Right forelimb (tissue), 1 donor: ENCODE measurements around the gene HHIPL1.
A peak's percentile ranks its signal among the peaks of the same experiment; 100 is the strongest.

Source experiments
- DNase-seq: peaks from one replicate; pipeline ENCODE4 v3.0.0-alpha.2; 2018

Gene HHIPL1

DNA sequence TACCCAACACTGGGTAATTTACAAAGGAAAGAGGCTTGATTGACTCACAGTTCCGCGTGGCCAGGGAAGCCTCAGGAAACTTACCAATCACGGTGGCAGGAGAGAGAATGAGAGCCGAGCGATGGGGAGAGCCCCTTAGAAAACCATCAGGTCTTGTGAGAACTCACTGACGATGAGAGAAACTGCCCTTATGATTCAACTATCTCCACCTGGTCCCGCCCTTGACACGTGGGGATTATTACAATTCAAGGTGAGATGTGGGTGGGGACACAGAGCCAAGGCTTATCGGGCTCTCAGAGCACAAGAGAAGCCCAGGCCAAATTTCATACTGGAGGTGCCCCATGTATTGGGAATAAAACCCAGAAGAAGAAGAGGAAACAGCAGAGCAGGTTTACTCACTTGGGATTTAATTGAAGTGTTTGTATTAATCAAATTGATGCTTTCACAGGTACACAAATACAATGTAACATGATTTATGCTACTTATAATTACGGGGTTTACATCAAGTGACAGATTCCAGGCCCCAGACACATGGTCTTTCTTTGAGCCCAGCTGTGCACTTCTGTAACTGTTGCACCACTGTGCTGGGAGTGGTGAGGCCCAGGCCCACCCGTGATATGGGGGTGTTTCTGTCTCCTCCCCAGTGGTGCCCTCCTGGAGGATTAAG lies 32.7 kb upstream of the HHIPL1 start:
- no peak for DNase-seq

GRCh38 chr14:99612738-99613330 lies 32.1 kb upstream of the HHIPL1 start:
- no peak for DNase-seq

GRCh38 chr14:99615497-99616157 lies 29.3 kb upstream of the HHIPL1 start:
- DNase-seq = no peak

DNA sequence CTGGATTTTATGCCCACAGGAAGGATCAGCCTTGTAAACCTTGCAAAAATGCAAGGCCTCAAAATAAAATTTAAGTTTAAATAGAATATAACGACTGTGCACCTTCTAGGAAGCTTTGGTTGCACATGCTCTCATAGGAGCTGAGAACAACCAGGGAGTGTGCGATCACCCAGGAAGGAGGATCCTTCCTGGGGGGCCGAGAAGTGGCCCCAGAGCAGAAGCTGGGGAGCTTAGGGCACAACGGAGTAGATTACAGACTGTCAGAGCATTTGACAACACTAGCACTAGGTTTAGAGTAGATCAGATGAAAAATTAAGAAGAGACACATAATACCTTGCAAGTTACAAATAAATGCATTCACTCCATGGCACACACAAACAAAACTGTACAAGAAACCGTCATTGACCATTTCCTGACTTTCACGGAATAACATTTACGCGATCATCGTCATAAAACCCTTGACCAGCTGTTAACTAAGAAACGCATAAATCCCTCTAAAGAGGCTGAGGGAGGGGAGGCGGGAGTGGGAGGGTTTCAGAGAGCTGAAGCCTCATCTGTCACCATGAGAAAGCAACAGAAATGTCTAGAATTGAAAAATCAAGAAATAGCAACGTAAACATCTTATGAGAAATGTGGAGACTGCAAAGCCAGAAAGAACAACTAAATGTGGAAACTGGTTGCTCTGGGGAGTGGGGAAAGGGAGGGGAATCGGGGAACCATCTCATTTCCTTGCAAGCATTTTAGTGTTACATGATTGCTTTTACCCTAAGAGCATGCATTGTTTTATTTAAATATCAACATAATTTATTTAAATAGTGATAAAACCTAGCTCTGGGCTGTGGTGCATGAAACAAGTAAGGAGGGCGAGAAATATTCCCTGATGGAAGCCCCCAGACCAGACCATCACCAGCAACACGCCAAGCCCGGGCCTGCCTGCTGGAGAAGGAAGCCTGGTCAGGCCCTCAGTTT lies 27.8 kb upstream of the HHIPL1 start:
- no peak for DNase-seq

- DNase-seq = peak; percentile 62
These were observed 24.8 kb upstream of the HHIPL1 start for GRCh38 chr14:99619835-99620834.

DNA sequence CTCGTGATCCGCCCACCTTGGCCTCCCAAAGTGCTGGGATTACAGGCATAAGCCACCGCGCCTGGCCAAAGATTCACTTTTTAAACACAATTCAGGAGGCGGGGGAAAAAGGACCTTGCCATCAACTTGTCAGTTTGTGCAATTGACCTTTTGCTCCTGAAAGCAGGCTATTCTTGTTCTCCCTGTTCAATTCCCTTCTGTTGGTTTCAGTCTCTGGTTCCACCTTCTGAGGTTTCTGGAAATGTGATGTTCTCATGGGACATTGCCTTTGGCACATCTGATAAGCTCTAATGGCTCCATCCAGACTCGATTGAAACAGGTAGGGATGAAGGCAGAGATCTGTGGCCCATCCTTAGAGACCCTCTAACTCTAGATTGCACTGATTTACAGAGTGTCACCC lies 23.0 kb upstream of the HHIPL1 start:
- DNase-seq = no peak

- no peak for DNase-seq
These were observed 20.9 kb upstream of the HHIPL1 start for GRCh38 chr14:99624024-99624423.

DNA sequence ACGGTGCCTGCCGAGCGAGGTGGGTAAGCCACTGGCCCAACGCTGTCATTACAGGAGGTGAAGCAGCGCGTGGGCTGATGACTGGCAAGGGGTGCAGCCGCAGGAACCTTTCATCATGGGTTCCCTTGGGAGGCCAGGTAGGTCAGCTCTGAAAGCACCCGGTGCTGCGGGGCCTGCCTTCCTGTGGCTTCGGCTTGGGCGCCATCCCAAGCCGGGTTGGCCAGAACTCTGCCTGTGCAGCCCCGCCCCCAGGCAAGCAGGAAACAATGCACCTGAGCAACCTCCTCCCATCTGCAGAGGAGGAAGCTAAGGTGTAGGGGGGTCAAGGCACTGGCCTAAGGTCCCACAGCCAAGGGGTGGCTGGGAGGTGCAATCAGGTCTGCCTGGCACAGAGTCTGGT lies 20.0 kb upstream of the HHIPL1 start:
- DNase-seq = no peak

DNA sequence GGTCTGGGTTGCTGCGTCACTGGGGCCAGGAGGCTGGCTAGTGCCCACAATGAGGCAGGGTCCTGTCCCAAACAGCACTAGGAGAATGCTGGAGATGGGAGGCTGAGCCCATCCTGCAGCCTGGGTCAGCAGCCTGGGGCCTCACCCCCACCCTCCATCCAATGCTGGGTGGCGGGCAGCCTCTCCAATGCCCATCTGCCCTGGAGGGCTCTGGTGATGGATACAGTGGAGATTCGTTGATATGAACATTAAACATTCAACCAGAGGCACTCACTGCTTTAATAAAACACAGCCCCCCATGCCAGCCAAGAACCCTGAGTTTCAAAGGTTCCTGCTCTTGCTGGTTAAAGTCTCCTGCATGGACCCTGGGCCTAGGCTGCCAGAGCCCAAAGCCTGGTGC lies 19.5 kb upstream of the HHIPL1 start:
- DNase-seq = no peak

DNA sequence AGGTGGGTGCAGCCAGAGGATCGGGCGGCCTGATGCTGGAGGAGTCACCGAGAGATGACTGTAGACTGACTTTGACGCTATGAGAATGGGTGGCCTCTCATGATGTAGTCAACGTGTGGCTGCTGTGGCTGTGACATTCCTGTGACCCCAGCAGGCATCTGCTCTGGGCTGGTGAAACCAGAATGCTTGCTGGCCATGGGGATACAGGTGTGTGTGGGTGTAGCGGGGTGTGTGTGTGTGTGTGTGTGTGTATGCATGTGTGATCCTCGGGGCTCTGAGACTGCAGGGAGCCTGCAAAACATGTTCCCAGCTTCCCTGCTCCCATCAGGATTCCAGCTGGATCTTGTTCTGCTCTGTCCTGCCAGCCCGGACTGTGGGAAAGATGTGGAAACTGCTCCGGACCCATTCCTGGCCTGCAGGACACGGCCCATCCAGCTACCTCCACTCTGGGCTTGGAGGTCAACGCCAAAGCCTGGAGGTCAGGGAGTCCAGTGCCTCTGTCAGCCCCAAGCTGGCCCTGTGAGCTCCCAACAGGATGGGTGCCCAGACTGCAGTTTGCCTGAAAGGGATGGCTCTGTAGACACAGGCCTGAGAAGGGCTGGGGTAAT lies 18.8 kb upstream of the HHIPL1 start:
- DNase-seq = no peak

DNA sequence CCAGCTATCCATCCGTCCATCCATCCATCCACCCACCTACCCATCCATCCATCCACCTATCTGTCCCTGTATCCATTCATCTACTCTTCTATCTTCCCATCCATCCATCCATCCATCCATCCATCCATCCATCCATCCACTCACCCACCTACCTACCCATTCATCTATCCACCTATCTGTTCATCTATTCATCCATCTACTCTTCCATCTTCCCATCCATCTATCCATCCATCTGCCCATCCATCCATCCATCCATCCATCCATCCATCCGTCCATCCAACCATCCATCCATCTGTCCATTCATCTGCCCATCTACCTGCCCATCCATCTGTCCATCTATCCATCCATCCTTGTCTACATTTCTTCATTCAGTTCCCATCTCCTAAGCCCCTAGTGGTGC lies 17.8 kb upstream of the HHIPL1 start:
- no peak for DNase-seq

- DNase-seq = no peak
These were observed 17.2 kb upstream of the HHIPL1 start for GRCh38 chr14:99627510-99628381.

DNA sequence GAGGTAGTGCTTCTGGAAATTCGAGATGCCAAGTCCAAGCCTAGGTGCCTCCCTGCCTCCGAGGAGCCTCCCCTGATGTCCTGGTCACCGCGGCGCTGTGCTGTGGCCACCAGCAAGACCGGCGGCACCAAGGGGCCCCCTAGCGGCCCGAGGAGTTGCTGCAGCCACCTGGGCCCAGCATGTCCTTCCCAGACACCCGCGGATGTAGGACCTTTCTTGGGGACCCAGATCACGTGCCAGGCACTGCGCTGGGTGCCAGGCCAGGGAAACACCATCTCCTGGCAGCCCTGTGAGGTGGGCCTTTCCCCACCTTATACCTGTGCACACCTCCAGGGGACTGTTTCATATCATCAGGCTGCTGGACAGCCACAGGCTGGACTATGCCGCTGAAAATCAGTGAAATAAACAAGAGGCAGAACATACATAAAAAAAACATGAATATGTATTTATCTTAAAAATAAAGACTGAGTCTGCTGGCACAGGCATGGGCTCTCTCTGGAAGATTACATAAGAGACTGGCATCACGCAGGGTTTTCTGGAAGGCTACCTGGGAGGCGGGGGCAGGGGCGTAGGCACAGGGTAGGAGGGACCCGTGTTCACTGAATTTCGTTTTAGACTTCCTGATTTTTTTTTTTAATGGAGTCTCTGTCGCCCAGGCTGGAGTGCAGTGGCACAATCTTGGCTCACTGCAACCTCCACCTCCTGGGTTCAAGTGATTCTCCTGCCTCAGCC lies 15.9 kb upstream of the HHIPL1 start:
- DNase-seq = peak; percentile 79

GRCh38 chr14:99630202-99630601 lies 14.7 kb upstream of the HHIPL1 start:
- DNase-seq = no peak

DNA sequence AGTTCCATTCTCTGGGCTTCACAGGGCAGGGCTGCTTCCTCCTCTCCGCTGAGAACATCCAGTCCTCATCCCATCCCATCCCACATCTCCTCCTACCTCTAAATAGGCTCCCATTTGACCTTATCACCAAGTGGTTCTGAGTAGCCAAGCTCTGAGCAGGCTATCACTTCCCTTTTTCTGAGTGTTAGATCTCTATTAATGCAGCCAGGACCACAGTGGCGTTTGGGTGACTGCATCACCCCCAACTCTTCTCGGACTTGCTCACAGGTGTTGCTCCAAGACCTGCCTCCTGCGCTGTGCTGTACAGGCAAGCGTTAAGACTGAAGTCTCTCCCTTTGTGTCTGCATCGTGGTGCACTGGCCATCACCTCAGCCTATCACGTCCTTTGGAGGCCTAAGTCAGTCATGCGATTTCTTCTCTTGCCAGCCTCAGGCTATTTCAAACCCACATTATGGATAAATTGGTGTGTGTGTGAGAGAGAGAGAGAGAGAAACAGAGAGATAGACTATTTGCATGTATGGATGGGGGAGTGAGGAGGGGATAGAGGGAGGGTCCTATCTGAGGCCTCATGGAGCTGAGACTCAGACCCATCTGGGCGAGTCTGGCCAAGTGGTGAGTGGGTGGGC lies 12.4 kb upstream of the HHIPL1 start:
- no peak for DNase-seq

GRCh38 chr14:99633141-99633540 lies 11.8 kb upstream of the HHIPL1 start:
- DNase-seq = no peak

DNA sequence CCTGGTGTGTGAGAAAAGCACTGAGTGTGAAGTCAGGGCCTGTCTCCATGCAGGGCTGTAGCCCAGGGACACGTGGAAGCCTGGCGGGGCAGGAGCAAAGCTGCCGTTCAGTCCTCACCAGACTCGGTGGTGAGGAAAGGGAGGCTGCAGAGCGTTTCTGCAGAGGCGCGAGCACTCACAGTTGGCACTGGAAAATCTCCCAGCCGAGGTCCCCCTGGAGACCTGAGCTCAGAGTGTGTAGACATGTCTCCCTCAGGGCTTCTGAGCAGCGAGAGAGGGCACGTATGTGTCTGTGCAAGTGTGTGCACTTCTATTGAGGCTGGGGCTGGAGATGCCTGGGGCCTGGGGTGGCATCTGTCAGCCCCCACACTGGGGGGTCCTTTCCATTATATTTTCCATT lies 11.0 kb upstream of the HHIPL1 start:
- no peak for DNase-seq

- DNase-seq = no peak
These were observed 10.5 kb upstream of the HHIPL1 start for GRCh38 chr14:99634443-99634842.

- no peak for DNase-seq
These were observed 9.8 kb upstream of the HHIPL1 start for GRCh38 chr14:99635116-99635515.
